Fibroblast of peridontal ligament (primary cell): Measurements from ENCODE around the gene EID2.

Experiments used
- DNase-seq: peaks from one replicate; pipeline ENCODE4 v3.0.0-alpha.2; 2010; ENCODE audit errors: extremely low read depth

EID2 gene

DNA sequence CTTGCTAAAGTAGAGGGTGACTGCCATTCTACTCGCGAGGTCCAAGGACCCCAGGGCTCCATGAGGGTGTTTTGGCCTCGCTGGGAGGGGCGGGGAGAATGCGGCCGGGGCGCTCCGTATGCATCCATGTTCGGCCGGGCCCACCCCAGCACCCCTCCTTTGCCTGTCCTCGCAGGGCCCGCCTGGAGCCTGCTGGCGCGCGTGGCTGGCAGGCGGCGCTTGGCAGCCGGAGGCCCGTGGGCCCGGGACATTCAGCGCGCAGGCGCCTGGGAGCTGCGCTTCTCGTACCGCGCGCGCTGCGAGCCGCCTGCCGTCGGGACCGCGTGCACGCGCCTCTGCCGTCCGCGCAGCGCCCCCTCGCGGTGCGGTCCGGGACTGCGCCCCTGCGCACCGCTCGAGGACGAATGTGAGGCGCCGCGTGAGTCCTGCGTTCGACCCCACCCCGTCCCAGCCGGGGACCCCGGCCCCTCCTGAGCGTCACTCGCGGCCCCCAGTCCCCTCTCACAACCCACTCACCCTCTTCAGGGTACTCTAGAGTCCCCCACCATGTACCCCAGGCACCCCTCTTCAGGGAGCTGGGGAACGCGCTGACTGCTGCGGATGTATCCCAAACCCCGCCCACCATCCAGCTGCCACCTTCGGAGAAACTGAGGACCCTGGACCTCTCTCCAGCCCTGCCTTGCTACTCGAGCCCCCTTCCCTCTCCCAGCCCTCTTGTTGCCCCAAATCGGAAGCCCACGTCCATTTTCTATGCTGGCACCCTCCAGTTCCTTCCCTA lies 37.1 kb downstream of the EID2 start:
- peak; percentile 41 for DNase-seq

DNA sequence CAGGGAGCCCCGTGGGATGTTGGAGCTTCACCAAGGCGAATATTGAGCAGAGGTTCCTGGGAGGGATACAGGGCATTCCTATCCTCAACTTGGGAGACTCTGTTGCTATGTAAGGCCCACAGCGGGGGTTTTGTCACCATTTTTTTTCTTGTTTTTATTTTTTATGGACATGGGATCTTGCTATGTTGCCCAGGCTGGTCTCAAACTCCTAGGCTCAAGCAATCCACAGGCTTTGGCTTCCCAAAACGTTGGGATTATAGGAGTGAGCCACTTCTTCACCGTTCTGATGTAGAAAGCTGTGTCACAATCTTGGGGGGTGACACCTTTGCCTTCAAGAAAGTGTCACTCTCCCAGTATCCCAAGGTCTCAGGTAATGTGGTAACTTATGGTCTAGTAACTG lies 38.6 kb downstream of the EID2 start:
- DNase-seq, result no peak

DNA sequence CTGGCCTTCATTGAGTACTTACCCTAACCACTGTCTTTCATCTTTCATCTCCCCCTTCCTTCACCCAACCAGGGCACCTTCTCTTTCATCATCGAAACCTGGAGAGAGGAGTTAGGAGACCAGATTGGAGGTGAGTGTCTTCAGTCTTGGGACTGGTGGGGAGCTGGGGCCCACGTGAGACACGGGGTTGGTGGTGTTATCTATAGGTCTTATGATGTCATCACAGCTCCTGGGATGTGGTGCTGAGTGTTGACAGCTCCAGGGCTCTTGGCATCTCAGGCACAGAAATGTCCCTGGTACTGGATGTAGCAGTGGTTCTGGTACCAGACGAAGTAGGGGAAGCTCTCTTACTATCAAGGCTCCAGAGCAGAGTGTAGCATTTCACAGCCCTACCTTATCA lies 39.4 kb downstream of the EID2 start:
- no peak for DNase-seq

DNA sequence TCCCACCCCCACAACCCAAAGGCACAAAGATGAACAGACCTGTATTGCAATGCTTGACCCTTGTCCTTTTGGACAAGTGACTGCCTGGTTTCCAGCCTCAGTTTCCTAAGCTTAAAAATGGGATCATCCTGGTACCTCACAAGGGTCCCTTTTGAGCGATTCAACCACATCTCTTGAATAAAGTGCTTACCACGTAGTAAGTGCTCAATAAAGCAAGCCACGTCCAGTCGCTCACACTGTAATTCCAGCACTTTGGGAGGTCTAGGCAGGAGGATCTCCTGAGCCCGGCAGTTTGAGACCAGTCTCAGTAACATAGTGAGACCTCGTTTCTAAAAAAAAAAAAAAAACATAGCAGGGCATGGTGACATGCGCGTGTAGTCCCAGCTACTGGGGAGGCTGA lies 40.0 kb downstream of the EID2 start:
- DNase-seq, result no peak

DNA sequence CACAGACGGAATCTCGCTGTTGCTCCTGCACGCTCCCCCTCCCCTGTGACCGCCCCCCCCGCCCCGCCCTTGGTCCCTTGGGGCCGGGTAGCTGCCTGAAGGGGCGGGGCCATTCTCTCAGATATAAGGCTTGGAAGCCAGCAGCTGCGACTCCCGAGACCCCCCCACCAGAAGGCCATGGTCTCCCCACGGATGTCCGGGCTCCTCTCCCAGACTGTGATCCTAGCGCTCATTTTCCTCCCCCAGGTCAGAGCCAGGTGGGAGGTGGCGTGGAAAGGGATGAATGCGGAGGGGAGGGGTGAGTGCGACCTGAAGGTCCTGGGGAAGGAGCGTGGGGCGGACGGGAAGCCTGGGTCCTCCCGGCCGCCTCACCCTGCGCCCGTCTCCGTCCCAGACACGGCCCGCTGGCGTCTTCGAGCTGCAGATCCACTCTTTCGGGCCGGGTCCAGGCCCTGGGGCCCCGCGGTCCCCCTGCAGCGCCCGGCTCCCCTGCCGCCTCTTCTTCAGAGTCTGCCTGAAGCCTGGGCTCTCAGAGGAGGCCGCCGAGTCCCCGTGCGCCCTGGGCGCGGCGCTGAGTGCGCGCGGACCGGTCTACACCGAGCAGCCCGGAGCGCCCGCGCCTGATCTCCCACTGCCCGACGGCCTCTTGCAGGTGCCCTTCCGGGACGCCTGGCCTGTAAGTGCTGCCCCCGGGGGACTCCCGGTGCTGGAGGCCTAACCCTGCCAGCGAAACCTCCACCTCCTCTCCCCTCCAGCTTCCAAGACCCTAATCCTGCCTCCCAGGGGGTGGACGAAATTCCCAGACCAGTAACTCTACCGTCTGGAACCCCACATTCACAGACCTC lies 40.9 kb downstream of the EID2 start, which contains the start of gene DLL3:
Gene DLL3 (plus strand): TSS at position 150 of the 845 bp plus-strand sequence. CDS start 28 bp downstream, at position 178.
- DNase-seq, result no peak

DNA sequence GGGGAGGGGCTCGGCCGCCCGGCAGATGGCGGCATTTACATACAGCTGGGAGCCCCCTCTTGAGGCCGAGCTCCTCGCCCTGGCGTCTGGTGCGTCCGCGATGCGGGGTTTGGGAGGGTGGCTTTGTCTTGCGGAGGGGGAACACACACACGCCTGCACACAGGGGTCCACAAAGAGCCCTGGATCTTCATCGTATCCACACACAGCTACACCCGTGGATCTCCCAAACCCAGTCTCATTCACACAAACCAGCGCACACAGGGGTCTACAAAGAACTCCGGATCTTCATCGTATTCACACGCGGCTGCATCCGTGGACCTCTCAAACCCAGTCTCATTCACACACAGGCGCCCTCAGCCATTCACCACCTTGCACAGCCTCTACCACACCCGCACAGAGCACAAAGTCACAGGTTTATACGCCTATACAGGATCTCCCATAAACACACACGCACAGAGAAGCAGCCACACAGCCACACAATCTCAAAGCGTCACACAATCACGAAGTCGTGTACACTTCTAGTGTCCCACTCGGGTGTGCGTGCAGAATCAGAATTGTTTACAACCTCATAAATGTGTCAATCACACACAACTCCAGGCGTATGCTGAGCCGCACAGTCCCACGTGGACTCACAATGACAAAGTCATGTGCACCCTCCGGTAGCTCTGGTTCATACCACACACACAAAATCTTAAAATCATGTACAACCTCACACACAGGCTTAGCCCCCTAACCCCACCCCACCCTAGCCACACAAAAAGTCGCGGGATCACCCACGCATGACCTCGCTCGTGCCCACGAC lies 41.8 kb downstream of the EID2 start:
- peak; percentile 18 for DNase-seq

DNA sequence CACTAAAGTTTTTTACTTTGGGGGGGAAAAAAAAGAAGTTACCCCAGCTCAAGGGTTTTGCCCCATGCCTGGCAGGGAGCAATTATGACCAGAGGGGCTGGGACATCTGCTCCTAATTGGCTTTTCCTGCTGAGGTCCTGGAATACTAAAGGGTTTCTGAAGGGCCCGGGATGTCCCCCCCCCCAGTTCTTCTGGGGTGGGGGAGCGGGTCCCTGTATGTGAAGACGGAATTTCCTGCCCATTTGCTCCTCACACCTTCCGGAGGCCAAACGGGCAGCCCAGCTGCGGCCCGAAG lies 42.3 kb downstream of the EID2 start:
- no peak for DNase-seq

DNA sequence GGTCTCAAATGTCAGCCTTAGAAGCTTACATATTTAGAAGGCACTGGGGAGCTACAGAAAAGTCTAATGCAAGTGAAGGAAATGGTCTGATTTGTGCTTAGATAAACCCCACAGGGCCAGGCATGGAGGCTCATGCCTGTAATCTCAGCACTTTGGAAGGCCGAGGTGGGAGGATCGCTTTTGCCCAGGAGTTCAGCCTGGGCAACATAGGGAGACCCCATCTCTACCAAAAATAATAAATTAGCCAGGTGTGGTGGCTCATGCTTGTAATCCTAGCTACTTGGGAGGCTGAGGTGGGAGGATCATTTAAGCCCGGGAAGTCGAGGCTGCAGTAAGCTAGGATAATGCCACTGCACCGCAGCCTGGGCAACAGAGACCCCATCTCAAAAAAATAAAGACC lies 43.9 kb downstream of the EID2 start:
- DNase-seq, result no peak

DNA sequence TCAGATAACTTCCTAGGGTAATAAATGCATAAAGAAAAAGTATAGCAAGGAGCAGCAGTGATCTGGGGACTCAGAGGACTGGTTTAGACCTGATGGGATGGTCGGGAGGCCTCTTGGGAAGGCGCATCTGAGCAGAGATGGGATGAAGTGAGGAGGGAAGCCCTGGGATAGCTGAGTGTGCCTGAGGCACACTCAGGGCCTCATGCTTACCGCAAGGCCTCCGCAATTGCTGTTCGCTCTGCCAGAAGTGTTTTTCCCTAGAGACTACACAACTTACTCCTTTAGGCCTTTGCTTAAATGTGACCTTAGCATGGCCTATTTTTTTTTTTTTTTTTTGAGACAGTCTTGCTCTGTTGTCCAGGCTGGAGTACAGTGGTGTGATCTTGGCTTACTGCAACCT lies 45.3 kb downstream of the EID2 start:
- DNase-seq, result no peak

DNA sequence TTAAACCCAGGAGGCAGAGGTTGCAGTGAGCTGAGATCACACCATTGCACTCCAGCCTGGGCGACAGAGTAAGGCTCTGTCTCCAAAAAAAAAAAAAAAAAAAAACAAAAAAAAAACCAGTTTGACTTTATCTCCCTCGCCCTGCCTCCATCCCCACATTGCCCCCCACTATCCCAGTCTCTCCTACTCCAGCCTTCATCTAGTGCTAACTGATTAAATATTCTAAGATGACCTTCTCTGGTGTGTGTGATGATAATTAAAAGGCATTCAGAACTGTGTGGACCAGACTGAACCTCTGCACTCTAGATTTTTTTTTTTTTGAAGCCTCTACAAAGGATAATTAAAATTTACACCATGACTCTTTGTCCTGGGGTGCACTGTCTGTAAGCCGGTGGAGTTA lies 47.2 kb downstream of the EID2 start:
- no peak for DNase-seq

DNA sequence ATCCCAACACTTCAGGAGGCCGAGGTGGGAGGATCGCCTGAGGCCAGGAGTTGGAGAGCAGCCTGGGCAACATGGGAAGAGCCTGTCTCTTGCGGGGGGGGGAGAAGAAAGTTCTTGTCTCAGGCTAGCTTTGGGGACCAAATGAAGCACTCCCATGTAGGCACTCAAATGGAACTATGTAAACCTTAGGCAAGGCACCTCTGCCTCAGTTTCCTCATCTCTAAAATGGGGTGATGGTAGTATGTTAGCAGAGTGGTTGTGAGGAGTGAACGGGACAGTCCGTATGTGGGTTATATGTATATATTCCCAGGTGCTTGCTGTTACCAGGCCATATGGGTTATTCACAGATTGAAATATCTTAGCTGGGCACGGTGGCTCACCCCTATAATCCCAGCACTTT lies 47.7 kb downstream of the EID2 start:
- no peak for DNase-seq

DNA sequence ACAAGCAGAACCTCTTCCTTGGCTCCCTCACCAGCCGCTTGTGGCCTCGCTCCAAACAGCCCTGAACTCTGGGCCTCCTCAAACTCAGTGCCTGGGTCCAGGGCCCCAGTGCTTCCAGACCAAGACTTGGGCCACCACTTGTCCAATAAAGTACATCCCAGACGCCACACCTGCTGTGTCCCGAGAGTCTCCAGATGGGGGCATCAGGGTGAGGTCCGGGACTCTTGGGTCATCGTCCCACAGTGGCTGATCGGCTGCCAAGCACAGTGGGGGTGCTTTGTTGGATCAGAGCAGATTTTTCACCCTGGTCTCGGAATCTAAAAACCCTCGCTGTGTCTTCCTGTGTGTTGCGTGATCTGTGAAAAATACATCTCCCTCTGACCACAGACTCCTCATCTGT lies 50.2 kb downstream of the EID2 start:
- DNase-seq, result no peak
